HEK293T (cell line): ENCODE results near the gene PRDM16.

Experiments used
- CTCF ChIA-PET: fragments of 350-600 bp; formaldehyde crosslinking; extraction: SDS; loops from one replicate; lab custom pipeline; 2021; ENCODE audit warnings: antibody characterized with exemption, inconsistent platforms; lab: Yijun Ruan, JAX
- POLR2A ChIA-PET: fragments of 350-600 bp; formaldehyde crosslinking; extraction: SDS; loops from one replicate; lab custom pipeline; 2020; ENCODE audit warnings: antibody characterized with exemption, inconsistent platforms; lab: Yijun Ruan, JAX
- DNase-seq: peaks from one replicate; pipeline ENCODE4 v3.0.0; 2012; ENCODE audit warnings: mixed read lengths; ENCODE audit errors: extremely low spot score
- ARNT ChIP-seq: fragments of 450-650 bp; IDR thresholded peaks from 2 replicates; pipeline ENCODE4 v1.6.1; 2017; ENCODE audit warnings: mild to moderate bottlenecking
- BHLHE40 ChIP-seq: fragments of 450-650 bp; IDR thresholded peaks from 2 replicates; pipeline ENCODE4 v1.6.1; 2016; ENCODE audit warnings: mild to moderate bottlenecking, moderate library complexity, borderline replicate concordance
- CTBP1 ChIP-seq: fragments of 450-650 bp; IDR thresholded peaks from 2 replicates; pipeline ENCODE4 v1.6.1; 2016; ENCODE audit warnings: borderline replicate concordance
- ELF4 ChIP-seq: fragments of 450-650 bp; IDR thresholded peaks from 2 replicates; pipeline ENCODE4 v1.6.1; 2017; ENCODE audit warnings: antibody characterized with exemption
- FOXA1 ChIP-seq: fragments of 450-650 bp; IDR thresholded peaks from 2 replicates; pipeline ENCODE4 v1.6.1; 2016; ENCODE audit warnings: mild to moderate bottlenecking
- FOXK2 ChIP-seq: fragments of 450-650 bp; IDR thresholded peaks from 2 replicates; pipeline ENCODE4 v1.6.1; 2016; ENCODE audit warnings: mild to moderate bottlenecking
- FOXM1 ChIP-seq: fragments of 450-650 bp; IDR thresholded peaks from 2 replicates; pipeline ENCODE4 v1.6.1; 2017; ENCODE audit warnings: mild to moderate bottlenecking, borderline replicate concordance
- HDGF ChIP-seq: fragments of 450-650 bp; IDR thresholded peaks from 2 replicates; pipeline ENCODE4 v1.6.1; 2017; ENCODE audit warnings: antibody characterized with exemption, borderline replicate concordance
- L3MBTL2 ChIP-seq: fragments of 450-650 bp; conservative IDR thresholded peaks from 2 replicates; pipeline ENCODE4 v1.6.1; 2016; ENCODE audit warnings: mild to moderate bottlenecking
- LEF1 ChIP-seq: fragments of 450-650 bp; IDR thresholded peaks from 2 replicates; pipeline ENCODE4 v1.6.1; 2017; ENCODE audit warnings: mild to moderate bottlenecking, borderline replicate concordance
- NFRKB ChIP-seq: fragments of 450-650 bp; IDR thresholded peaks from 2 replicates; pipeline ENCODE4 v1.6.1; 2016; ENCODE audit warnings: mild to moderate bottlenecking, moderate library complexity
- PKNOX1 ChIP-seq: fragments of 450-650 bp; IDR thresholded peaks from 2 replicates; pipeline ENCODE4 v1.6.1; 2016
- SP1 ChIP-seq: fragments of 450-650 bp; IDR thresholded peaks from 2 replicates; pipeline ENCODE4 v1.6.1; 2017
- SUZ12 ChIP-seq: fragments of 450-650 bp; IDR thresholded peaks from 2 replicates; pipeline ENCODE4 v1.6.1; 2016; ENCODE audit warnings: mild to moderate bottlenecking
- TARDBP ChIP-seq: fragments of 450-650 bp; IDR thresholded peaks from 2 replicates; pipeline ENCODE4 v1.6.1; 2016
- ZNF384 ChIP-seq: fragments of 450-650 bp; IDR thresholded peaks from 2 replicates; pipeline ENCODE4 v1.6.1; 2016

Gene PRDM16

GRCh38 chr1:3102641-3103040 lies 33.6 kb downstream of the PRDM16 start:
- ChIA-PET CTCF (no interaction called here), POLR2A (no interaction called here)
- no peak for DNase-seq
- no peak for TF ChIP-seq TARDBP
- no peak for TF ChIP-seq LEF1
- no peak for TF ChIP-seq CTBP1
- no peak for TF ChIP-seq HDGF
- TF ChIP-seq FOXK2: no peak
- no peak for TF ChIP-seq FOXA1
- no peak for TF ChIP-seq ARNT

- DNase-seq: no peak
- POLR2A ChIA-PET: no interaction called here
- CTCF ChIA-PET: interaction anchor here (1.0 kb wide), 1 partner anchor 283 kb away, joined by 4 read pairs; no protein-coding TSS in a partner anchor
- TF ChIP-seq CTBP1: no peak
Observed at GRCh38 chr1:3103967-3104677, 35.1 kb downstream of the PRDM16 start.

GRCh38 chr1:3105167-3105863 lies 36.3 kb downstream of the PRDM16 start:
- DNase-seq: peak; percentile 14
- TF ChIP-seq HDGF: no peak
- TF ChIP-seq LEF1: no peak
- TF ChIP-seq TARDBP: no peak
- no peak for TF ChIP-seq ZNF384
- no peak for TF ChIP-seq FOXK2
- no peak for TF ChIP-seq CTBP1
- no peak for TF ChIP-seq FOXA1
- no peak for TF ChIP-seq L3MBTL2
- no peak for TF ChIP-seq SUZ12
- ChIA-PET POLR2A (interaction anchor here (1.2 kb wide), 1 partner anchor 130 kb away, joined by 3 read pairs; no protein-coding TSS in a partner anchor), CTCF (no interaction called here)

GRCh38 chr1:3106216-3106615 lies 37.2 kb downstream of the PRDM16 start:
- ChIA-PET POLR2A (interaction anchor here (1.2 kb wide), 1 partner anchor 129 kb away, joined by 3 read pairs; no protein-coding TSS in a partner anchor), CTCF (no interaction called here)
- DNase-seq: no peak
- TF ChIP-seq ZNF384 (no peak), BHLHE40 (no peak), SUZ12 (no peak), L3MBTL2 (no peak), TARDBP (no peak), ELF4 (no peak), NFRKB (no peak)

GRCh38 chr1:3107201-3107600 lies 38.2 kb downstream of the PRDM16 start:
- POLR2A ChIA-PET: no interaction called here
- CTCF ChIA-PET: no interaction called here
- no peak for DNase-seq
- TF ChIP-seq TARDBP (no peak), ARNT (no peak), ZNF384 (no peak), HDGF (no peak), NFRKB (no peak), FOXA1 (no peak), SUZ12 (no peak), FOXK2 (no peak), LEF1 (no peak), FOXM1 (no peak), SP1 (no peak)

- no peak for TF ChIP-seq HDGF
- TF ChIP-seq NFRKB: no peak
- TF ChIP-seq ARNT: no peak
- no peak for TF ChIP-seq FOXM1
- TF ChIP-seq ELF4: no peak
- no peak for TF ChIP-seq L3MBTL2
- TF ChIP-seq FOXK2: no peak
- CTCF ChIA-PET: interaction anchor here (0.7 kb wide), 1 partner anchor 78 kb away, joined by 4 read pairs; no protein-coding TSS in a partner anchor
- POLR2A ChIA-PET: no interaction called here
- DNase-seq: no peak
Observed at GRCh38 chr1:3109355-3109754, 40.4 kb downstream of the PRDM16 start.

GRCh38 chr1:3111348-3112021 lies 42.5 kb downstream of the PRDM16 start:
- POLR2A ChIA-PET: no interaction called here
- no peak for DNase-seq
- TF ChIP-seq FOXA1 (no peak), CTBP1 (no peak), NFRKB (no peak), FOXK2 (no peak), ELF4 (no peak), SUZ12 (no peak)
- CTCF ChIA-PET: no interaction called here

- POLR2A ChIA-PET: no interaction called here
- DNase-seq: no peak
- CTCF ChIA-PET: no interaction called here
- TF ChIP-seq FOXM1 (no peak), SUZ12 (no peak), ELF4 (no peak), NFRKB (no peak), CTBP1 (no peak), PKNOX1 (no peak), FOXA1 (no peak), SP1 (no peak), TARDBP (no peak), L3MBTL2 (no peak), LEF1 (no peak), ZNF384 (no peak), HDGF (no peak), FOXK2 (no peak), ARNT (no peak), BHLHE40 (no peak)
Observed at GRCh38 chr1:3112526-3112925, 43.5 kb downstream of the PRDM16 start.
